Common myeloid progenitor, CD34-positive (primary cell): ENCODE results near the gene PTGIS.

ENCODE experiments used
- CTCF ChIA-PET: fragments of 350-600 bp; sonication (Branson Sonifier 250); formaldehyde crosslinking; loops from one replicate; lab custom pipeline; 2021; ENCODE audit warnings: antibody characterized with exemption; lab: Charles Lee
- POLR2A ChIA-PET: fragments of 350-600 bp; sonication (Branson Sonifier 250); formaldehyde crosslinking; loops from one replicate; lab custom pipeline; 2021; ENCODE audit warnings: antibody characterized with exemption; lab: Charles Lee
- DNase-seq, 3 donors: peaks; one replicate each; pipeline versions ENCODE4 v3.0.0 to v3.0.0-alpha.2; 2013
- H3K27ac ChIP-seq, 2 experiments: 1 replicate in 1 of 2; 2 replicates in 1 of 2; pipeline ENCODE4 v1.7.0; 2013; ENCODE audit warnings: inconsistent platforms in 2 of 2, low read length in 2 of 2, mild to moderate bottlenecking in 2 of 2, low read depth in 1 of 2, moderate library complexity in 1 of 2; ENCODE audit not compliant: severe bottlenecking in 2 of 2, insufficient read depth in 1 of 2, poor library complexity in 1 of 2
- H3K27me3 ChIP-seq, 5 experiments: replicated peaks in 2 of 5; 1 replicate in 3 of 5; 2 replicates in 2 of 5; pipeline versions ENCODE4 v1.6.1 to v1.7.0; 2013; ENCODE audit warnings: low read length in 4 of 5, mild to moderate bottlenecking in 2 of 5, moderate library complexity in 2 of 5, inconsistent platforms in 1 of 5; ENCODE audit not compliant: insufficient read depth in 5 of 5, control insufficient read depth in 4 of 5
- H3K36me3 ChIP-seq, 4 experiments: 1 replicate in 2 of 4; 2 replicates in 2 of 4; pipeline versions ENCODE4 v1.6.1 to v1.7.0; 2013; ENCODE audit warnings: low read length in 3 of 4, control low read depth in 1 of 4, mild to moderate bottlenecking in 1 of 4; ENCODE audit not compliant: control insufficient read depth in 4 of 4, insufficient read depth in 4 of 4
- H3K4me1 ChIP-seq, 4 experiments: 1 replicate in 3 of 4; 2 replicates in 1 of 4; pipeline versions ENCODE4 v1.6.1 to v1.7.1; 2013; ENCODE audit warnings: low read length in 3 of 4, mild to moderate bottlenecking in 3 of 4, control low read depth in 1 of 4, inconsistent platforms in 1 of 4, moderate library complexity in 1 of 4; ENCODE audit not compliant: control insufficient read depth in 4 of 4, insufficient read depth in 4 of 4; ENCODE audit errors: control extremely low read depth in 1 of 4
- H3K4me3 ChIP-seq, 7 experiments: 1 replicate in 4 of 7; 2 replicates in 3 of 7; pipeline versions ENCODE4 v1.5.1 to v1.7.0; 2013; ENCODE audit warnings: mild to moderate bottlenecking in 7 of 7, low read length in 6 of 7, moderate library complexity in 6 of 7, inconsistent platforms in 2 of 7, low read depth in 2 of 7, control low read depth in 1 of 7; ENCODE audit not compliant: insufficient read depth in 4 of 7, control insufficient read depth in 1 of 7; ENCODE audit errors: extremely low read depth in 1 of 7
- H3K9me3 ChIP-seq, 5 experiments: 1 replicate in 4 of 5; 2 replicates in 1 of 5; pipeline versions ENCODE4 v1.6.1 to v1.7.1; 2013; ENCODE audit warnings: low read length in 4 of 5, mild to moderate bottlenecking in 2 of 5, inconsistent platforms in 1 of 5, low read depth in 1 of 5, moderate library complexity in 1 of 5; ENCODE audit not compliant: control insufficient read depth in 4 of 5, insufficient read depth in 2 of 5; ENCODE audit errors: control extremely low read depth in 1 of 5
- WGBS: methylation state at CpG from one replicate; pipeline ENCODE4 v1.1.5; 2013; ENCODE audit not compliant: insufficient coverage; 5-methylcytosine and 5-hydroxymethylcytosine counted together

PTGIS gene

GRCh38 chr20:49516916-49517804, 50.8 kb downstream of the PTGIS start:
- no peak for DNase-seq
- POLR2A ChIA-PET: no interaction called here
- H3K4me1 ChIP-seq: no peaks in the 10 kb centered on the region

GRCh38 chr20:49515586-49515985, 52.4 kb downstream of the PTGIS start:
- no peak overlapping the region for H3K27ac ChIP-seq
- 86% methylated on average over 2 of the region's 3 CpGs for WGBS
- H3K4me1 ChIP-seq: no peaks in the 10 kb centered on the region
- no peaks in the 10 kb centered on the region for H3K36me3 ChIP-seq
- no peak overlapping the region for H3K4me3 ChIP-seq
- CTCF ChIA-PET: interaction anchor here (1.0 to 1.9 kb wide), 6 partner anchors 11 to 185 kb away, joined by 3 to 6 read pairs (median 3); no protein-coding TSS in a partner anchor
- H3K27me3 ChIP-seq: peaks cover 0 to 30% (median 2%) of the 10 kb centered on the region in 5 experiments
- H3K9me3 ChIP-seq: no peaks in the 10 kb centered on the region
- DNase-seq: no peak
- POLR2A ChIA-PET: no interaction called here

More at GRCh38 chr20:49516916-49517804, 50.8 kb downstream of the PTGIS start:
- no peak overlapping the region for H3K27ac ChIP-seq
- no peaks in the 10 kb centered on the region for H3K36me3 ChIP-seq
- peaks cover 0 to 25% (median 2%) of the 10 kb centered on the region in 5 experiments for H3K27me3 ChIP-seq
- 94% methylated on average over 16 of the region's 17 CpGs for WGBS
- CTCF ChIA-PET: interaction anchor here (1.0 to 1.9 kb wide), 4 partner anchors 12 to 183 kb away, joined by 3 to 6 read pairs (median 4); no protein-coding TSS in a partner anchor
- no peaks in the 10 kb centered on the region for H3K9me3 ChIP-seq
- H3K4me3 ChIP-seq: no peak overlapping the region

GRCh38 chr20:49513517-49513916, 54.4 kb downstream of the PTGIS start:
- Histone ChIP-seq H3K9me3 (no peaks in the 10 kb centered on the region), H3K27me3 (peaks cover 0 to 38% (median 7%) of the 10 kb centered on the region in 5 experiments), H3K27ac (no peak overlapping the region), H3K36me3 (no peaks in the 10 kb centered on the region), H3K4me3 (no peak overlapping the region), H3K4me1 (no peaks in the 10 kb centered on the region)
- WGBS: 100% methylated on average over 1 of the region's 2 CpGs
- ChIA-PET CTCF (interaction anchor here (1.9 kb wide), 1 partner anchor 95 kb away, joined by 6 read pairs; no protein-coding TSS in a partner anchor), POLR2A (interaction anchor here (0.6 kb wide), 1 partner anchor 25 kb away, joined by 3 read pairs; no protein-coding TSS in a partner anchor)
- DNase-seq: no peak

- no peak for DNase-seq
- H3K4me1 ChIP-seq: no peaks in the 10 kb centered on the region
- POLR2A ChIA-PET: interaction anchor here (0.6 kb wide), 1 partner anchor 25 kb away, joined by 3 read pairs; no protein-coding TSS in a partner anchor
- no peak overlapping the region for H3K4me3 ChIP-seq
- 97% methylated on average over 7 of the region's 11 CpGs for WGBS
- CTCF ChIA-PET: interaction anchor here (1.9 kb wide), 1 partner anchor 96 kb away, joined by 6 read pairs; no protein-coding TSS in a partner anchor
- no peaks in the 10 kb centered on the region for H3K36me3 ChIP-seq
- H3K27me3 ChIP-seq: peaks cover 0 to 42% (median 7%) of the 10 kb centered on the region in 5 experiments
- no peaks in the 10 kb centered on the region for H3K9me3 ChIP-seq
- no peak overlapping the region for H3K27ac ChIP-seq
Measured at GRCh38 chr20:49513009-49513408, 54.9 kb downstream of the PTGIS start.

GRCh38 chr20:49511788-49512525, 56.0 kb downstream of the PTGIS start:
- ChIA-PET POLR2A (no interaction called here), CTCF (interaction anchor here (1.5 to 1.9 kb wide), 3 partner anchors 16 to 127 kb away, joined by 3 to 6 read pairs (median 4); no protein-coding TSS in a partner anchor)
- Histone ChIP-seq H3K27ac (no peak overlapping the region), H3K4me1 (no peaks in the 10 kb centered on the region), H3K27me3 (peaks cover 0 to 47% (median 7%) of the 10 kb centered on the region in 5 experiments), H3K9me3 (no peaks in the 10 kb centered on the region), H3K36me3 (no peaks in the 10 kb centered on the region), H3K4me3 (no peak overlapping the region)
- no peak for DNase-seq
- 100% methylated on average over 2 of the region's 2 CpGs for WGBS

GRCh38 chr20:49510562-49511122, 57.3 kb downstream of the PTGIS start:
- DNase-seq: no peak
- 86% methylated on average over 11 of the region's 12 CpGs for WGBS
- Histone ChIP-seq H3K27me3 (peaks cover 0 to 52% (median 10%) of the 10 kb centered on the region in 5 experiments), H3K27ac (no peak overlapping the region), H3K4me3 (no peak overlapping the region), H3K4me1 (peaks cover 0 to under 1% (median under 1%) of the 10 kb centered on the region in 4 experiments), H3K36me3 (no peaks in the 10 kb centered on the region), H3K9me3 (no peaks in the 10 kb centered on the region)
- POLR2A ChIA-PET: no interaction called here
- CTCF ChIA-PET: interaction anchor here (1.0 to 1.7 kb wide), 4 partner anchors 17 to 182 kb away, joined by 3 to 4 read pairs (median 3); no protein-coding TSS in a partner anchor
